HG02759 (cell line): ENCODE measurements around the gene GRID1.
"Not testable (repeated sequence)": the region's sequence is repeated elsewhere in the genome, so short reads cannot be mapped to it uniquely, and the experiment has no call there.

Source experiments
- ATAC-seq: cut with Tn5 transposase; IDR thresholded peaks from one replicate; pipeline ENCODE4 v1.9.1; 2021; ENCODE audit warnings: mild to moderate bottlenecking, moderate library complexity; ENCODE audit not compliant: unreplicated experiment

The GRID1 gene

GRCh38 chr10:85863301-85864172 is 503.1 kb downstream of the GRID1 start:
- ATAC-seq: no peak

- no peak for ATAC-seq
These were observed 503.8 kb downstream of the GRID1 start for GRCh38 chr10:85862771-85863170.

GRCh38 chr10:85861513-85862197 is 504.9 kb downstream of the GRID1 start:
- ATAC-seq: no peak

DNA sequence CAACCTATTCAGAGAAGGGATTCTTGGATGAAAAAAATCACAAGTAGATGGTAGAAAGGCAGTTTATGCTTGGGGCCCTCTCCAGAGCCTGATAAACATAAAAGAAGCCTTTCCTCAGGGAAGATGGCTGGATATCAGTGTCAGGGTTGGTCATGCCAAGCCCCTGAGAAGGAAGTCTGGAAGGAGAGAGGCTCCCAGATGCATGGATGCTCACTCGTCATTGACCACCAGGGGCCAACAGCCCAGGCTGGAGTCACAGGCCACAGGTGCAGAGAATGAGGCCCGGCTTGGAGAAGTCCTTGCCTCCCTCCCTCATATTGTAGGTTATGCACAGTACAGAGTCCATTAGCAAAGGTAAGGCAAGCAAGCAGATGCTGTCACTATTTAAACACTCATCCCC is 506.7 kb downstream of the GRID1 start:
- no peak for ATAC-seq

DNA sequence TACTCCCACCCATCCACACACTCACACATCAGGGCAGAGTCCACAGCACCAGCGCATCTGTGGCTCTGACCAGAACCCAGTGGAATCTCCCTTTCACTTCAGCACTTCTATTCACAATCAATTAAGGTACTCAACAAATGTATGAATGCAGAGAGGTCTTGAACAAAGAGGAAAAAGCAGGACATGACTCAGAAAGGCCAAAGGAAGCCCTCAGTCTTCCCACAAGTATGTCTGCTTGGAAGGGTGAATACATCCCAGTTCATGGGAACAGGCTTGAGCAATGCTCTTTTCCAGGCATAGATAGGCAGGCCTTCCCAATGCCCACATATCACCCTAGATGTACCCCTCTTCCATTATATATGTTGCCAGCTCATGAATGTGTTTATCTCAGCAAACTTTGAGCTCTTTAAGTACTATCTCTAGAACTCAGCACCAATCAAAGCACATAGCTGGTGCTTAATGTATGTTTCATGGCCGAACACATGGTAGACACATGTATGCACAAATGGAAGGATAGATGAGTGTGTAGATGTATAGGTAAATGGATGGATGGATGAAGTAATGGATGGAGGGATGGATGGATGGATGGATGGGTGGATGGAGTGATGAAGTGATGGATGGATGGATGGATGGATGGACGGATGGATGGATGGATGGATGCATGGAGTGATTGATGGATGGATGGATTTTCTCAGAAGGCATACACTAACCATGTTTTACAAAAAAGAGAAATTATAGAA is 507.6 kb downstream of the GRID1 start:
- no peak for ATAC-seq

DNA sequence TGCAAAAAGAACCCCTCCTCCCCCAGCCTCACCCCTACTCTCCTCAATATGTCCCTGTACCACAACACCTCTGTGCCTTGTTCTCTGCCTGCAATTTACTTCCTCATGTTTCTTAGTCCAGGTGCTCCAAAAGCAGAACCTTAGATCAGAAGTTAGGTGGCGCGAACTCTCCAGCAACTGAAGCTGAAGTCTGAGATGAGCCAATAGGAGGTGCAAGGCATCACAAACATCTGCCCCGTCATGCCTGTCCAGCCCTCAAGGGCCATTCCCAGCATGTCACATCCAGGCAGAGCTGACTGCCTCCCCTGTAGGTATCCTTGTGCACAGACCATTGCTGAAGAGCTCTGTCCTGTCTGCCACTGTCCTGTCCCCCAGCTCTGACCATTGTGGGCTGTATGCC is 508.8 kb downstream of the GRID1 start:
- ATAC-seq: no peak

- ATAC-seq: no peak
These were observed 509.3 kb downstream of the GRID1 start for GRCh38 chr10:85857305-85857704.

- ATAC-seq: no peak
These were observed 514.7 kb downstream of the GRID1 start for GRCh38 chr10:85851934-85852333.

DNA sequence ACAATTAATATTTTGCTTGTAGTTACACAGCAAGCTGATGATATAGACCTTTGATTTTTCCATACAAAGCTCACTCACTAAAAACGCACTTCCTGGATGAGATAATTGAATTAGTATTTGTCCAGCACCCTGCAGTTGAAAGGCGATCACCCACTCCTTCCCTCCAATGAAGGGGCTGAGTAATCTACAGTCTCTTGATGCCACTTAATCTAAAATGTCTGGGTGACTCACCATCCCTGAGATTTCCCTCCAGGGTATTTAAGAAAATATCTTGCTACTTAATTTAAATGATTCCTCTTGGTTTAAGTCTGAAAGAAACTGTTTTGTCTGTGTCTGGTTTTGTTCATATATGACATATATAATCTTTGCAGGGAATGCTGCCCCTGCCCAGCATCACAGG is 515.3 kb downstream of the GRID1 start:
- no peak for ATAC-seq

- no peak for ATAC-seq
These were observed 515.9 kb downstream of the GRID1 start for GRCh38 chr10:85850736-85851135.

GRCh38 chr10:85849315-85849714 is 517.3 kb downstream of the GRID1 start:
- ATAC-seq: no peak

- no peak for ATAC-seq
These were observed 517.8 kb downstream of the GRID1 start for GRCh38 chr10:85848756-85849155.

DNA sequence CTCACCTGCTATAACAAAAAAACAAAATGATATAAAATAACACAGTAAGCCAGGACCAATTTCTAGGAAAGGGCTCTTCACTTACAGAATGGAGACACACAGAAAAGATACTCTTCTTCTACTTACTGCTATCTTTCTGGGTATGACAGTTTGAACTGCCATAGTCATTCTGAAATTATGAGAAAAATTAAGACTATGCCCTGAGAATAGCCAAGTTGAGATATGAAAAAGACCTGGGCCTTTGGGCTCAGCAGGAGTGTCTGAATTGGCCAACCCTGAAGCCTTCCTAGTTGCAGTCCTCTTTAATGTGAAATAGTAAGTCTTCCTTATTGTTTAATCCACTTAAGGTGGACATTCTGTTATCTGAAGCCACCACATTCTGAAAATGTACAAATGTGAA is 519.5 kb downstream of the GRID1 start:
- ATAC-seq: no peak

DNA sequence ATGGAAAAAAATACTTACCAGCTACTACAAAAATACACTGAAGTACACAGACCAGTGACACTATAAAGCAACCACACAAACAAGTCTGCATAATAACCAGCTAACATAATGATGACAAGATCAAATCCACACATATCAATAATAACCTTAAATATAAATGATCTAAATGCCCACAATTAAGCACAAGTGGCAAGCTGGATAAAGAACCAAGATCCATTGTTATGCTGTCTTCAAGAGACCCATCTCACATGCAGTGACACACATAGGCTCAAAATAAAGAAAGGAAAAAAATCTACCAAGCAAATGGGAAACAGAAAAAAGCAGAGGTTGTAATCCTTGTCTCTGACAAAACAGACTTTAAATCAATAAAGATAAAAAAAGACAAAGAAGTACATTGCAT is 527.9 kb downstream of the GRID1 start:
- not testable (repeated sequence) for ATAC-seq

DNA sequence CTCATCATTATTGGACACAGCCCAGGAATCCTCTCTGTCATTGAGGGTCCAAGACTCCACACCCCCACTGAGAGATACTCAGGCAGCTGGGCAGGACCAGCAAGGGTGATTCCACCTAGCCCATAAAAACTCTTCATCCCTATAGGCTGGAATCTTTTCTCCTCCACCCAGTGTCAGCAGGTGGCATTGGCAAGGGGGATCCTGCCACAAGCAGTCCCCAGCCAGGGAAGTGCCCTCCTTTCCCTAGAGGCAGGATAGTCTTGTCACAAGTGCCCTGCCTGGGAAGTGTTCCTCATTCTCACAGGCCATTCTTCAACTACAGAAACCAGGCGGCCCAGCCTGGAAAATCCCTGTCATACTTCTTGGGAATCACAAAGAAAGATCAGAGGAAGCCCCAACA is 533.6 kb downstream of the GRID1 start:
- ATAC-seq: no peak

DNA sequence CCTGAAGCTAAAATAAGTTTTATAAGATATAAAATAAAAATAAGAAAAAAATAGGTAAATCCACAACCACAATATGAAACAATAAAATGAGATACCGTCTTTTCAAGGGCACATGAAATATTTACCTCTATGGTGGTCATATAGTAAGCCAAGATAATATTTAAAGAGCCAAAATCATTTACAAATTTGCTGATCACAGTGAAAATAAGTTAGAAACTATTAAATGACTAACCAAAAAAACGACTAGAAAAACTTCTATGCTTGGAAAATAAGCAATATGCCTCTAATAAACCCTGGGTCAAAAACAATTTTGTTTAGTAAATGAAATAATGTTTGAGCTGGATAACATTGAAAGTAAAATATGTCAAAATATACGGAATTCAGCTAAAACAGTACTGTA is 535.2 kb downstream of the GRID1 start:
- ATAC-seq: no peak

- no peak for ATAC-seq
These were observed 540.2 kb downstream of the GRID1 start for GRCh38 chr10:85826377-85826776.

DNA sequence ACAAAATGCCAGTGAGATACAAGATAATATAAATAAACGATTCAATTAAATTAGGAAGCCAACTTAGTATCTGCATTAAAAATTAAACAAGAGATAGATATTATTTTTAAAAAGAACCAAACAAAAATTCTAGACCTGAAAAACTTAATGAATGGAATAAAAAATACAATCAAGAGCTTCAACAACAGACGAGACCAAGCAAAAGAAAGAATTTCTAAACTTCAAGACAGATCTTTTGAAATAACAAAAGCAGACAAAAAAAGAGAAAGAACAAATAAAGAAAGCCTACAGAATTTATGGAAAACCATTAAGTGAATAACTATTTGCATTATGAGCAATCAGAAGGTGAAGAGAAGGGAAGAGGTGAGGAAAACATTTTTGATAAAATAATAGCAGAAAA is 555.2 kb downstream of the GRID1 start:
- no peak for ATAC-seq

GRCh38 chr10:85810674-85811073 is 555.9 kb downstream of the GRID1 start:
- no peak for ATAC-seq

GRCh38 chr10:85795460-85795859 is 571.1 kb downstream of the GRID1 start:
- no peak for ATAC-seq

GRCh38 chr10:85794553-85794952 is 572.0 kb downstream of the GRID1 start:
- no peak for ATAC-seq

GRCh38 chr10:85792533-85792858 is 574.1 kb downstream of the GRID1 start:
- ATAC-seq: no peak
